Measurements from ENCODE around the gene ATXN7L1.

The ATXN7L1 gene

DNA sequence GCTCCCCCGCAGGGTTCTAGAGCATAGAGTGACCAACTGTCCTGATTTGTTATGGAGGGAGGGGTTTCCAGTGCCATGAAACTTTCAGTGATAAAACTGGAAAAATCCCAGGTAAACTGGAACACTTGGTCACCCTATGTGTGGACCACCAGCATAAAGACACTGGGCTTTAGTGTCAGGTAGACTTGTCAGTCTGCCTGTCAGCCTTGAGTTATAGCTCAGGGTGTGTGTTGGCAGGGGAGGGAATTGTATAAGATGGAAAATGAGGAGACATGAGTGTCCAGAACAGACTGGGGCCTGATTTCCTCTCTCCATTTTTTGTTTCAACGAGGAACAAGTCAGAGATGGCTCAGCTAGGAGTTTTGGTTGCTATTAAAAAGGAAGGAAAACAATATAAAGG lies 284.9 kb downstream of the ATXN7L1 start:
- ATAC-seq, result no peak

DNA sequence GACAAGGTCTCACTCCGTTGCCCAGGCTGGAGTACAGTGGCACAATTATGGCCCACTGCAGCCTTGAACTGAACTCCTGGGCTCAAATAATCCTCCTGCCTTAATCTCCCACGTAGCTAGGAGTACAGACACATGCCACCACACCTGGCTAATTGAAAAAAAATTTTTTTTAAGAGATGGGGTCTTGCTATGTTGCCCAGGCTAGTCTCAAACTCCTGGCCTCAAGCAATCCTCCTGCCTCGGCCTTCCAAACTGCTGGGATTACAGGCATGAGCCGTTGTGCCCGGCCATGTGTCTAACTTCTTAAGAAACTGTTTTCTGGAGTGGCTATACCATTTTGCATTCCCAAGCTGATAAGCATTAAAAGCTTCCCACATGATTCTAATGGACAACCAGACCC lies 285.6 kb downstream of the ATXN7L1 start:
- no peak for TF ChIP-seq ZNF8 (CRISPR knock-in tag; IDR thresholded peaks at IDR 0.05)
- TF ChIP-seq CREB5 (CRISPR knock-in tag; IDR thresholded peaks at IDR 0.05; ENCODE audit: low read depth), result no peak
- TF ChIP-seq POU6F1 (CRISPR knock-in tag; IDR thresholded peaks at IDR 0.05; ENCODE audit: borderline replicate concordance, low read depth), result no peak
- no peak for TF ChIP-seq ZFP30 (CRISPR knock-in tag; IDR thresholded peaks at IDR 0.05)
- no peak for TF ChIP-seq ZFP3 (CRISPR knock-in tag; IDR thresholded peaks at IDR 0.05)
- no peak for TF ChIP-seq TOX (CRISPR knock-in tag; IDR thresholded peaks at IDR 0.05; ENCODE audit: borderline replicate concordance)
- no peak for TF ChIP-seq SNAI2 (CRISPR knock-in tag; IDR thresholded peaks at IDR 0.05)
- no peak for ATAC-seq

More for the DNA sequence above, 284.9 kb downstream of the ATXN7L1 start:
- TF ChIP-seq RARB (CRISPR knock-in tag; IDR thresholded peaks at IDR 0.05), result no peak
- TF ChIP-seq BACH2 (CRISPR knock-in tag; IDR thresholded peaks at IDR 0.05; ENCODE audit: borderline replicate concordance), result no peak
- TF ChIP-seq TCF4 (CRISPR knock-in tag; IDR thresholded peaks at IDR 0.05; ENCODE audit: borderline replicate concordance), result no peak
- TF ChIP-seq PPARA (CRISPR knock-in tag; IDR thresholded peaks at IDR 0.05; ENCODE audit: borderline replicate concordance), result no peak
- TF ChIP-seq ZNF70 (CRISPR knock-in tag; IDR thresholded peaks at IDR 0.05), result no peak
- TF ChIP-seq ESRRG (CRISPR knock-in tag; IDR thresholded peaks at IDR 0.05), result no peak
- no peak for TF ChIP-seq PATZ1 (CRISPR knock-in tag; IDR thresholded peaks at IDR 0.05; ENCODE audit: borderline replicate concordance)
- no peak for TF ChIP-seq ARNTL (CRISPR knock-in tag; IDR thresholded peaks at IDR 0.05; ENCODE audit: borderline replicate concordance, low read depth)
- TF ChIP-seq ZC3H10 (CRISPR knock-in tag; IDR thresholded peaks at IDR 0.05), result no peak
- no peak for TF ChIP-seq ZNF8 (CRISPR knock-in tag; IDR thresholded peaks at IDR 0.05)
- TF ChIP-seq GLIS3 (CRISPR knock-in tag; IDR thresholded peaks at IDR 0.05), result no peak
- no peak for TF ChIP-seq POU6F1 (CRISPR knock-in tag; IDR thresholded peaks at IDR 0.05; ENCODE audit: borderline replicate concordance, low read depth)

GRCh38 chr7:105589356-105590077 lies 286.9 kb downstream of the ATXN7L1 start:
- TF ChIP-seq ZFP3 (CRISPR knock-in tag; IDR thresholded peaks at IDR 0.05) (no peak), ZNF70 (CRISPR knock-in tag; IDR thresholded peaks at IDR 0.05) (no peak), PATZ1 (CRISPR knock-in tag; IDR thresholded peaks at IDR 0.05; ENCODE audit: borderline replicate concordance) (no peak), RARB (CRISPR knock-in tag; IDR thresholded peaks at IDR 0.05) (no peak), PPARA (CRISPR knock-in tag; IDR thresholded peaks at IDR 0.05; ENCODE audit: borderline replicate concordance) (no peak), TOX (CRISPR knock-in tag; IDR thresholded peaks at IDR 0.05; ENCODE audit: borderline replicate concordance) (no peak), OSR1 (CRISPR knock-in tag; IDR thresholded peaks at IDR 0.05) (no peak), ZNF565 (CRISPR knock-in tag; conservative IDR thresholded peaks at IDR 0.05; ENCODE audit: low read depth) (no peak), SNAI2 (CRISPR knock-in tag; IDR thresholded peaks at IDR 0.05) (no peak), TCF4 (CRISPR knock-in tag; IDR thresholded peaks at IDR 0.05; ENCODE audit: borderline replicate concordance) (no peak), ARNTL (CRISPR knock-in tag; IDR thresholded peaks at IDR 0.05; ENCODE audit: borderline replicate concordance, low read depth) (no peak), BACH2 (CRISPR knock-in tag; IDR thresholded peaks at IDR 0.05; ENCODE audit: borderline replicate concordance) (no peak), CSDC2 (CRISPR knock-in tag; IDR thresholded peaks at IDR 0.05) (no peak), ESRRG (CRISPR knock-in tag; IDR thresholded peaks at IDR 0.05) (no peak), ZFP30 (CRISPR knock-in tag; IDR thresholded peaks at IDR 0.05) (no peak)
- ATAC-seq, result peak; percentile 99
